ENCODE measurements around the gene ZNF184.
"Not testable (repeated sequence)": the region's sequence is repeated elsewhere in the genome, so short reads cannot be mapped to it uniquely, and the experiment has no call there.

The ZNF184 gene

GRCh38 chr6:27424851-27425250 is 48.1 kb downstream of the ZNF184 start:
- not testable (repeated sequence) for DNase-seq (ENCODE audit: low read depth)

- no peak for DNase-seq (ENCODE audit: low read depth)
Observed at GRCh38 chr6:27422651-27423332, 50.1 kb downstream of the ZNF184 start.

- no peak for DNase-seq (ENCODE audit: low read depth)
Observed at GRCh38 chr6:27419363-27419762, 53.5 kb downstream of the ZNF184 start.

- no peak for DNase-seq (ENCODE audit: low read depth)
Observed at GRCh38 chr6:27415898-27416297, 57.0 kb downstream of the ZNF184 start.

- no peak for DNase-seq (ENCODE audit: low read depth)
Observed at GRCh38 chr6:27414996-27415395, 57.9 kb downstream of the ZNF184 start.

GRCh38 chr6:27414300-27414699 is 58.6 kb downstream of the ZNF184 start:
- no peak for DNase-seq (ENCODE audit: low read depth)

GRCh38 chr6:27407153-27407814 is 65.6 kb downstream of the ZNF184 start:
- DNase-seq (ENCODE audit: low read depth): no peak

GRCh38 chr6:27406085-27406484 is 66.8 kb downstream of the ZNF184 start:
- DNase-seq (ENCODE audit: low read depth): no peak

- no peak for DNase-seq (ENCODE audit: low read depth)
Observed at GRCh38 chr6:27400877-27401642, 71.8 kb downstream of the ZNF184 start.

All from activated T-cell treated with anti-CD3 and anti-CD28 coated beads for 1 hour (primary cell).